ENCODE measurements around the gene ERVFRD-1. TPM values are rescaled to one million over a fixed set of nuclear protein-coding genes. Genes with fewer than 3 reads are reported as not detected.

ERVFRD-1 gene
- total RNA-seq, 1 donor from 2014 or later = not detected

GRCh38 chr6:11065436-11066202 is 45.9 kb downstream of the ERVFRD-1 start:
- Mint-ChIP-seq H3K9me3 (ENCODE audit: unreplicated experiment) (no peaks in the 10 kb centered on the region), H3K27me3 (ENCODE audit: unreplicated experiment) (no peaks in the 10 kb centered on the region), H3K4me1 (ENCODE audit: unreplicated experiment) (peaks cover 3% of the 10 kb centered on the region)

GRCh38 chr6:11064836-11065235 is 46.7 kb downstream of the ERVFRD-1 start:
- no peak for TF ChIP-seq CTCF (IDR thresholded peaks at IDR 0.05)
- Mint-ChIP-seq H3K36me3 (ENCODE audit: unreplicated experiment) (no peaks in the 10 kb centered on the region), H3K4me1 (ENCODE audit: unreplicated experiment) (peaks cover 2% of the 10 kb centered on the region), H3K27ac (ENCODE audit: unreplicated experiment) (no peak overlapping the region), H3K4me3 (ENCODE audit: unreplicated experiment) (no peak overlapping the region), H3K9me3 (ENCODE audit: unreplicated experiment) (no peaks in the 10 kb centered on the region), H3K27me3 (ENCODE audit: unreplicated experiment) (no peaks in the 10 kb centered on the region)
- DNase-seq (ENCODE audit: extremely low spot score, unreplicated experiment) = no peak

More at GRCh38 chr6:11065436-11066202, 45.9 kb downstream of the ERVFRD-1 start:
- no peaks in the 10 kb centered on the region for H3K36me3 Mint-ChIP-seq (ENCODE audit: unreplicated experiment)
- H3K27ac Mint-ChIP-seq (ENCODE audit: unreplicated experiment) = no peak overlapping the region
- no peak for DNase-seq (ENCODE audit: extremely low spot score, unreplicated experiment)
- no peak for TF ChIP-seq CTCF (IDR thresholded peaks at IDR 0.05)
- H3K4me3 Mint-ChIP-seq (ENCODE audit: unreplicated experiment) = no peak overlapping the region

- Mint-ChIP-seq H3K27me3 (ENCODE audit: unreplicated experiment) (no peaks in the 10 kb centered on the region), H3K27ac (ENCODE audit: unreplicated experiment) (no peak overlapping the region), H3K4me3 (ENCODE audit: unreplicated experiment) (no peak overlapping the region), H3K4me1 (ENCODE audit: unreplicated experiment) (no peaks in the 10 kb centered on the region), H3K9me3 (ENCODE audit: unreplicated experiment) (no peaks in the 10 kb centered on the region), H3K36me3 (ENCODE audit: unreplicated experiment) (no peaks in the 10 kb centered on the region)
- no peak for DNase-seq (ENCODE audit: extremely low spot score, unreplicated experiment)
- TF ChIP-seq CTCF (IDR thresholded peaks at IDR 0.05) = no peak
These were observed 48.8 kb downstream of the ERVFRD-1 start for GRCh38 chr6:11062715-11063114.

GRCh38 chr6:11062083-11062482 is 49.4 kb downstream of the ERVFRD-1 start:
- Mint-ChIP-seq H3K27ac (ENCODE audit: unreplicated experiment) (no peak overlapping the region), H3K4me1 (ENCODE audit: unreplicated experiment) (no peaks in the 10 kb centered on the region), H3K27me3 (ENCODE audit: unreplicated experiment) (no peaks in the 10 kb centered on the region), H3K4me3 (ENCODE audit: unreplicated experiment) (no peak overlapping the region), H3K9me3 (ENCODE audit: unreplicated experiment) (no peaks in the 10 kb centered on the region), H3K36me3 (ENCODE audit: unreplicated experiment) (no peaks in the 10 kb centered on the region)
- no peak for TF ChIP-seq CTCF (IDR thresholded peaks at IDR 0.05)
- DNase-seq (ENCODE audit: extremely low spot score, unreplicated experiment) = no peak

GRCh38 chr6:11058406-11058805 is 53.1 kb downstream of the ERVFRD-1 start:
- no peak for TF ChIP-seq CTCF (IDR thresholded peaks at IDR 0.05)
- Mint-ChIP-seq H3K9me3 (ENCODE audit: unreplicated experiment) (no peaks in the 10 kb centered on the region), H3K27me3 (ENCODE audit: unreplicated experiment) (no peaks in the 10 kb centered on the region), H3K27ac (ENCODE audit: unreplicated experiment) (no peak overlapping the region), H3K36me3 (ENCODE audit: unreplicated experiment) (no peaks in the 10 kb centered on the region), H3K4me3 (ENCODE audit: unreplicated experiment) (no peak overlapping the region), H3K4me1 (ENCODE audit: unreplicated experiment) (peaks cover 11% of the 10 kb centered on the region)
- no peak for DNase-seq (ENCODE audit: extremely low spot score, unreplicated experiment)

Measured in osteocyte (in vitro differentiated cells).